Umbilical cord (tissue), 2 donors: Measurements from ENCODE around the gene CTCFL. TPM values are rescaled to one million over a fixed set of nuclear protein-coding genes. Genes with fewer than 3 reads are reported as not detected.

Experiments
- DNase-seq: peaks from one replicate; pipeline ENCODE4 v3.0.0-alpha.2; 2015; ENCODE audit warnings: low spot score
- total RNA-seq: library from RNA; depleted of rRNA; stranded (reverse); fragments of >200 nt; gene quantifications from one replicate; pipeline ENCODE4 v1.2.3, GENCODE V29; 2014; ENCODE audit warnings: low replicate concordance; ENCODE audit not compliant: insufficient read depth

Gene CTCFL, protein sequence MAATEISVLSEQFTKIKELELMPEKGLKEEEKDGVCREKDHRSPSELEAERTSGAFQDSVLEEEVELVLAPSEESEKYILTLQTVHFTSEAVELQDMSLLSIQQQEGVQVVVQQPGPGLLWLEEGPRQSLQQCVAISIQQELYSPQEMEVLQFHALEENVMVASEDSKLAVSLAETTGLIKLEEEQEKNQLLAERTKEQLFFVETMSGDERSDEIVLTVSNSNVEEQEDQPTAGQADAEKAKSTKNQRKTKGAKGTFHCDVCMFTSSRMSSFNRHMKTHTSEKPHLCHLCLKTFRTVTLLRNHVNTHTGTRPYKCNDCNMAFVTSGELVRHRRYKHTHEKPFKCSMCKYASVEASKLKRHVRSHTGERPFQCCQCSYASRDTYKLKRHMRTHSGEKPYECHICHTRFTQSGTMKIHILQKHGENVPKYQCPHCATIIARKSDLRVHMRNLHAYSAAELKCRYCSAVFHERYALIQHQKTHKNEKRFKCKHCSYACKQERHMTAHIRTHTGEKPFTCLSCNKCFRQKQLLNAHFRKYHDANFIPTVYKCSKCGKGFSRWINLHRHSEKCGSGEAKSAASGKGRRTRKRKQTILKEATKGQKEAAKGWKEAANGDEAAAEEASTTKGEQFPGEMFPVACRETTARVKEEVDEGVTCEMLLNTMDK
- 2.6 TPM for total RNA-seq

DNA sequence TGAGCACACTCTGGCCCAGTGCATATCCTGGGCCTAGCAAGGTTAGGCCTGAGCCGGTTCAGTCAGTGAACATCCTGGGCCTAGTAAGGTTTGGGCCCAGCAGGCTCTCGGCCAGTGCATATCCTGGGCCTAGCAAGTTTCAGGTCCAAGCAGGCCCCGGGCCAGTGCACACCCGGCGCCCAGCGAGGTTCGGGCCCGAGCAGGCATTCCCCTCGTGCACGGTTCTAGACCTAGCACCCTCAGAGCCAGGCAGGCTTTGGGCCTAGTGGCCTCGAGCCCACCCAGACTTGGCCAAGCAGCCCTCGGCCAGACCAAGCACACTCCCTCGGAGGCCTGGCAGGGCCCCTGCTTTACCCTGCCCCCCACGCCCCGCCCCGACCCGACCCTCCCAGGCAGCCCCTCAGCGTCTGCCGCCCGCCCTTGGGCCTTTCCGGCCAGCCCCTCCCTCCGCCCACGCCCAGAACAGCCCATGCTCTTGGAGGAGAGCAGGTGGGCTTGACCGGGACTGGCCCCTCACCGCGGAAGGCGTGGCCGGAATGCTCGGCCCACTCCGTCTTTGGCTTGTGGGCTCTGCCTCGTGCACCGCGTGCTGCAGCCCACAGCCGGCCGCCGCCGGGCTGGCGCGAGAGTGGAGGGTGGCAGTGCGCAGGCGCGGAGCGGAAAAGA, at the start of gene CTCFL:
Gene CTCFL, minus strand, starts transcription at position 630 of the 666 bp plus-strand sequence. CDS start 935 bp downstream, outside the sequence.
- DNase-seq: no peak

DNA sequence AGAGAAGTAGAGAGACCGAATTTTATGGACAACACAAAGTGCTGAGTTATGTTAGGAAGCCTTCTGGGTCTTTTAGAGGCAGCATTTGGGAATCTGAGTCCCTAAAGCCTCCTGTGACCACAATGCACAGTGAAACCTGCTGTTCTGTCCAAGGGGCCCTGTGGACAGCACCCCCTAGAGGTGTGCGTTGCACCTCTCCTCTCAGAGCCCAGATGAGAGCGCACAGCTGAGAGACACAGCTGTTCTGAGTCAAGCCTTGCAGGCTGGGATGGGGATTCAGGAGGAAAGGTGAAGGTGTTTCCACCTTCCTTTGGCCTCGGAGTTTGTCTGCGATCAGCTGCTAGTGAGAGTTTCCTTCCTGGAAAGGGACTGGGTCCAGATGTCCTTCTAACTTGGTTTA, 49.0 kb upstream of the CTCFL start:
- no peak for DNase-seq

DNA sequence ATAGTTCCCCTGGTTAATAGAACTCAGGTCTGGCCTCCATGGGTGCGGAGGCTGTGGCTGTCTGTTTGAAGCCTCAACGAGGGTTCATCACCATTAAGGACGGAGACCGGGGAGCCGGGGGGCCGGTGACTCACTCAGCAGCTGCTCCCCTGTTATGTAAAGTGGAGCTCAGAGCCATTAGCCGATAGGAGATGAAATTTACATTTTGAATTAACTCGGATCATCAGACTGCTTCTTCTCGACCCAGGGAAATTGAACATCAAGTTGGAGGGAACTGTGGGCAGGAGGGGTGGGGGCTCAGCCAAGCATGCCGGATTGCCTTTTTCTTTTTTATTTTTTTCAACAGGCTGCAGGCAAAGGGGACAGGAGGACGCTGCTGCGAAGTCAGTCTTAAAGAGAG, 48.3 kb upstream of the CTCFL start:
- DNase-seq: no peak

DNA sequence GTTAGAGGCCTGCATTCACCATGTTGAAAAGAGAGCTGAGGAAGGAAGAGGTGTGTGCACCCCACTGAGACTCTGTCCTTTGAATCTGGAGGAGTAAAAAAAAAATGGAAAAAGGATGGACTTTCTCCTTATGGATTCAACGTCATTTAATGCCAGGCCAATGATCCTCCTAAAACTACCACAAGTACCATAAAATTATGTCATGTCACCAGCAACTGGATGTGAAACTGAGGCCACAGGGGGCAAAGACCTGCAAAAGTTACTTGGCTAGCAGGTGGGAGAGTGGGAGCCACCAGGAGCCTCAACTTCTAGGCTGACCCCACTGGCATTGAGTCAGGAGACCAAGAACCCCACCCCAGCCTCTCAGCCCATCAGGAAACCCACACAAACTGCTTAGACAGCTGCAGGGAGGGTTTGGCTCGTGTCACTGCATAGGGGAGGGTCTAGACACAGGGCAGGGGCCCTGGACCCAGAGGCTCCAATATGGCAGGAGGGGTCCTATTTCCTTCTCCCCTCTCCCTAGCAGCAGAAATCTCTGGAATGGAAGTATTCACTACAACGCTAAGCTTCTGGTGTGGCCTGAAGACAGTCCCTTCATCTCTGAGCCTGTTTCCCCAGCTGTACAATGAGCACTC, 47.0 kb upstream of the CTCFL start:
- DNase-seq: no peak

DNA sequence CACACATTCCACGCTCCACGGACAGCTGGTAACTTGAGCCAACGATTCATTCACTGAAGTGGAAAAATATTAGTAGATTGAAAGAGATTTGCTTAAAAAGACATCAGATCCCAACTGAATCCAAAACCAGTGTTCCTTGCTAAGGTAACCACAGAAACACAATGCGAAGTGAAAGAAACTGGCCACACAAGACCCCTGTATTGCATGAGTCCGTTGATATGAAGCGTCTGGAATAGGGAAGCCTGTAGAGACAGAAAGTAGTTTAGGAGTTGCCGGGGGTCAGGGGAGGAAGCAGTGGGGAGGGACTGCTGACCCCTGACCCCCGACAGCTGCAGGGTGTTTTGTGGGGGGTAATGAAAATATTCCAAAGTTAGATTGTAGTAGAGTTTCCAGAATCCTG, 46.0 kb upstream of the CTCFL start:
- no peak for DNase-seq

DNA sequence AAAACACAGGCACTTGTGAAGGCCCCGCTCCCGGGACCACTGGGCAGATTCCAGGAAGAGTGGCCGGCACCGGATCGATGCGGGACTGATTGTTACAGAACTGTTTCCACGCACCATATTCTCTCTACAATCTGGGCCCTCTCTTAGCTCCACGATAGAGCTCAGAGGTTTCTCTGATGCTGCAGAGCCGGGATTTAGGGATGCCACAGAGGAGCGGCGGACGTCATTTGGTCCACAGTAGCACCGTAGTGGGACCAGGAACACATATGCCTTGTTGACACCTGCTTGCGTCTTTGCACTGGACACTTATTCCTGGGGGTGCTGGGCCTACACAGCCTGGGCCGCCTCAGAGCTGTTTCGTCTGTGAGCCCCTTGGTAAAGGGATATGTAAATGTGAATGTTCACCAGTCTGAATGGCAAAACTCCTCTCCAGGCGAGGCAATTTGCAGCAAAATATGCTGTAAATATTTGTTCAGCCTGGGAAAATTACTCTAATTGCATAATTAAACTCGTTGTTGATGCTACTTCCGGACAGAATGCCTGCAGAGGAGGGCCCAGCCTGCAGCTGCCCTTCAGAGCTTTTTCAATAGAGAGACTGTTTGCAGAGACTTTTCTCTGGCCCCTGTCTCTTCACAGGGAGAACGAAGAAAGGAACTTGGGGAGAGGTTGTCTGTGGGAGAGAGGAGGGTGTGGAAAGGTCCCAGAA, 45.4 kb upstream of the CTCFL start:
- DNase-seq: no peak

DNA sequence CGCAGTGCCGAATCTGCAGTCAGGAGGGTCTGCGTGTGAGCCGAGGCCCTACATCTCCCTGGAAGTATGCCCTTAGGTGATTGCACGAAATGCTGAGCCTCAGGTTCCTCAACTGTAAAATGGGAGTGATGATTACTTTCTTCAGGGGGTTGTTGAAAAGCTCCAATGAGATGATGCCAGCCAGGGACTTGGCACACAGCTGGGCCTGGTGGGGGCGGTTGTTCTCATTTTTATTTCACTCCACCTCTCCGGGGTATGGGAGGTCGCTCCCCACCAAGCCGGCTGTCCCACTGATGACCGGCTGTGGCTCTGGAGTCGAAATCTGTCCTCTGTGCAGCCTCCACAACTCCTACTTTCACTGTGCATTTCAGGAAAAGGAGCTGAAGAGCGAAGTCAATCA, 44.0 kb upstream of the CTCFL start:
- DNase-seq: no peak

DNA sequence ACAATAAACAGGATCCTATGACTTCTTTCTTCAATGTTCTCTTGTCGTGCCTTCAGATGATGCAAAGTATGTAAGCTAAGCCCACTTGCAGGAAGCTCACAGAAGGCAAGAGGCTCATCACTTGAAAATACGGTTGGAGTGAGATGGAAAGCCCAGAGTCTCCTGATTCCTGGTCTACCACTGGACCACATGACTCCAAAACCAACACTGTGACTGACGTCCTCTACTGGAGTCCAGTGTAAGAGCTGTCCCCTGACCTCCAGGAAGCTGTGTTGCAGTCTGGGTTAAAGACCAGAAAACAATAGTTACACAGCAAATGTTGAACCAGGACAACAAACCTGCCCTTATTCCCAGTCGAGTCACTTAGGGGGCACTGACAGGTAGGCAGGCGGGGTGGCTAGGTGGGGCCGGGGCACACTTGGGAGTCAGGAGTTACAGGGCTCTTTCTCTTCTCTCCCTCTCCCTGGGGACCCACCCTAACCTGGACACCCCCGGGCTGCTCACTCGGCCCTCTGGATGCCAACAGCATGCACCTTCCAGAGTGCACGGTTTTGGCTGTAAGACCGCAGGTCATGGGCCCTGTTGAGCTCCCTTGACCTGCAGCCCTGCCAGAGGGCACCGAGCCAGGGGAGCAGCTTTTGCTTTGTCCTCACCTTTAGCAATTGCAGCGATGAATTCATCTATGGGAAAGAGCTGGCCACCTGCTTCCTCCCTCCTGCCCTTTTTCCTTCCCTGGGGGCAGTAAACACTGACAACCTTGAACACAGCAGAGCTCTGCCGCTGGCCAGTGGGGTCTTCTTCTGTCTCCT, 43.4 kb upstream of the CTCFL start:
- DNase-seq: no peak

DNA sequence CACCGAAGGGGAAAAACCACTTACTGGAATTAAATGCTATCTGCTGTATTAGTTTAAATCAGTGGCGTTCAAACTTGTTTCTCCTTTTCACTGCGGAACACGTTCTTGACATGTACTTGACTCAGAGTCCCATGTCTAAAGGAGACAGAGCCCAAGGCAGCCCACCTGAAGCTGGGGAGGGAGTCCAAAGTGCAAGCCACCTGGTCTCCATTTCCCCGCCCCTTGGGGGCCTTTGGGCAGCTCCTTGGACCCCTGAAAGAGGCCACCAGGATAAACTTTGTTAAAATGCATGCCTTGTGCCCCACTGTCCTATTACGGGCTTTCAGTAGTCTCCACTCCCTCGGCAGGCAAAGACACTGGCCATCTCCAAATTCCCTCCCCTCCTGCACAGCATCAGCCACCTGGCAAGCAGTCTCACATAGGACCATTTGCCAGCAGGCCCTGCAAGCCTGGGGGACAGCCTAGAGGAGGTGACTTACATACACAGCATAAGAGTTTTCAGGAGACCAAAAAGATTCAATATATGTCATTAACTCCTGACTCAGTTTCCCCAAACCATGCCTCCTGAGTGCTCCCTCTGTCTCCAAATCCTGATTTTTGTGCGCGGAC, 42.6 kb upstream of the CTCFL start:
- no peak for DNase-seq

DNA sequence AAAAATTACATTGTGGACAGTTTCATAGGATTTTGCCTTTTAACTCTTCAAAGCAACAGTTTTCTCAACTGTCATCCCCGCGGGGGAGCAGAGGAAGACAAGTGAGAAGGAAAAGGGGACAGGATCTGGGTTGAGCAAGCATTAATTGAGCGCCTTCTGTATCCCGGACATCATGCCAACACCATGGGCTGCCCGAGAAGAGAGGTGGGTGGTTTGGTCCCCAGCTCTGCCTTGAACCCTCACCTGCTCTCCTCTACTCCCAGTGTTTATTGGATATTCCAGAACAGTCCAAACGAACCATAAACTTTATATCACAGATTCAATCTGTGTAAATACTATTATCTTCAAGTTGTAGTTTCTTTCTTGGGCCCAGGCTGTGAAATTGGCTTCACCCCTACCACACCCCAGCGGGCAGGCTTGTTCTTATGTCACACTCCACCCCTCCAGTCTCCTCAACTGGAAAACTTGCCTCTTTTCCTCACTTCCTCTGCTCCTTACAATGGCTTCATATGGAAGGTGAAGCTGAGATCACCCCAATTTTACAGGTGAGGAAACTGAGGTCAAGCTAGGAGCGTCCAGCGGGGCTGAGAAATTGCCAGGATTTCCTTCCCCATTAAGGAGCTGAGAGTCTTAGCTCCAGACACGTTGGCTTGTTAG, 42.0 kb upstream of the CTCFL start:
- DNase-seq: no peak

DNA sequence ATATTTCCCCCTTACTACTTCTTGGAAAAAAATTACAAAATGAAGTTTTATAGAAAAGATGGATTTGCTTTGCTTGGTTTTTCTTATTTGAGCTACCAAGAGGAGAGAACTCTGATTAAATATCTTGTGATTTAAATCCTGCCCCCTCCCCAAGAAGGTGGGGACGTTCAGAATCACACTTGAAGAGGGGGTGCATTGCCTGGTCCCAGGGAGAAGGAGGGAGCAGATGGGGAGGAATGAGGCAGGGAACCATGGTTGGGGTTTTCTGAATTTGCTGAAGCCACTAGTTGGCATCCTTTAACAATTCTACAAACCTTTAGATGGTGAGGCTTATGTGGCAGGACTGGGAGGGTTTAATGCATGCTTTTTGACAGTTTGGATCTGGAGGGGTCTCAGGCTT, 41.5 kb upstream of the CTCFL start:
- no peak for DNase-seq

DNA sequence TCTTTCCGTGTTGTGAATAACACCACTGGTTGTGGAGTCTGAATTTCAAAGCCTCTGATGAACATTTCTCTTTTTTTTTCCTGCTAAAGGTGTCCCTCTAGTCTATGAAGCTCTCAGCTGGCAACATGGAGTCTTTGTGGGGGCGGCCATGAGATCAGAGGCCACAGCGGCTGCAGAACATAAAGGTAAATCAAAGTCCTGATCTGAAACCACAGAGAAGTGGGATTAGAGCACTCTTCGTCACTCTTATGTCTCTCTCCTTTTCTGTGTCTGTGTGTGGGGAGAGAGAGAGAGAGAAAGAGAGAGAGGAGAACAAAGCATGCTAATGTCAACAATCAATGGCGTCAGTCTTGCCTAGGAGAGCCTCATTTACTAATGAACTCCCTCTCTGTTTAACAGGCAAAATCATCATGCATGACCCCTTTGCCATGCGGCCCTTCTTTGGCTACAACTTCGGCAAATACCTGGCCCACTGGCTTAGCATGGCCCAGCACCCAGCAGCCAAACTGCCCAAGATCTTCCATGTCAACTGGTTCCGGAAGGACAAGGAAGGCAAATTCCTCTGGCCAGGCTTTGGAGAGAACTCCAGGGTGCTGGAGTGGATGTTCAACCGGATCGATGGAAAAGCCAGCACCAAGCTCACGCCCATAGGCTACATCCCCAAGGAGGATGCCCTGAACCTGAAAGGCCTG, 40.2 kb upstream of the CTCFL start:
- DNase-seq: no peak

DNA sequence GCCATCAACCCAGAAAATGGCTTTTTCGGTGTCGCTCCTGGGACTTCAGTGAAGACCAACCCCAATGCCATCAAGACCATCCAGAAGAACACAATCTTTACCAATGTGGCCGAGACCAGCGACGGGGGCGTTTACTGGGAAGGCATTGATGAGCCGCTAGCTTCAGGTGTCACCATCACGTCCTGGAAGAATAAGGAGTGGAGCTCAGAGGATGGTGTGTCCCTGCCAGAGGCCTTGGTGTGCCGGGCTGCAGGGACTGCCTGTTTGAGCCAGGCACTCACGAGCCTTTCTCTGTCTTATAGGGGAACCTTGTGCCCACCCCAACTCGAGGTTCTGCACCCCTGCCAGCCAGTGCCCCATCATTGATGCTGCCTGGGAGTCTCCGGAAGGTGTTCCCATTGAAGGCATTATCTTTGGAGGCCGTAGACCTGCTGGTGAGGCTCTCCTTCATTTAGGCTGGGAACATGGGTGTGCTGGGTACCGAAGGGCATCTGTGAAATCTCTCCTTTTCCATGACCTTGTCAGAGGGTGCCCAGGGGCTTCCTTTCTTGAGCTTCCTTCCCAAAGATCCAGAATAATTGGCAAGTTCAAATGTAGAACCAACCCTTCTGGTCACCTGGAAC, 39.4 kb upstream of the CTCFL start:
- DNase-seq: no peak

DNA sequence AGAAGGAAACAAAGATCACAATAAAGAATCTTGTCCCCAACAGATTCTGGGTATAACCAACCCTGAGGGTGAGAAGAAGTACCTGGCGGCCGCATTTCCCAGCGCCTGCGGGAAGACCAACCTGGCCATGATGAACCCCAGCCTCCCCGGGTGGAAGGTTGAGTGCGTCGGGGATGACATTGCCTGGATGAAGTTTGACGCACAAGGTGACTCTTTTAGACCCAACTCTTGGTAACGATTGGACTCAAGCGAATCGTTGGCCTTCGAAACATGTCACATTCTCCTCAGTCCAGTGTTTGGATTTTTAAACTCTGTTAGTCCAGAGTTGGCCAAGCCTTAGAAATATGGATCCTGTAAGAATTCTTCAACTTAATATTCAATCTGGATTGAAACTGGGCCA, 38.6 kb upstream of the CTCFL start:
- DNase-seq: no peak

DNA sequence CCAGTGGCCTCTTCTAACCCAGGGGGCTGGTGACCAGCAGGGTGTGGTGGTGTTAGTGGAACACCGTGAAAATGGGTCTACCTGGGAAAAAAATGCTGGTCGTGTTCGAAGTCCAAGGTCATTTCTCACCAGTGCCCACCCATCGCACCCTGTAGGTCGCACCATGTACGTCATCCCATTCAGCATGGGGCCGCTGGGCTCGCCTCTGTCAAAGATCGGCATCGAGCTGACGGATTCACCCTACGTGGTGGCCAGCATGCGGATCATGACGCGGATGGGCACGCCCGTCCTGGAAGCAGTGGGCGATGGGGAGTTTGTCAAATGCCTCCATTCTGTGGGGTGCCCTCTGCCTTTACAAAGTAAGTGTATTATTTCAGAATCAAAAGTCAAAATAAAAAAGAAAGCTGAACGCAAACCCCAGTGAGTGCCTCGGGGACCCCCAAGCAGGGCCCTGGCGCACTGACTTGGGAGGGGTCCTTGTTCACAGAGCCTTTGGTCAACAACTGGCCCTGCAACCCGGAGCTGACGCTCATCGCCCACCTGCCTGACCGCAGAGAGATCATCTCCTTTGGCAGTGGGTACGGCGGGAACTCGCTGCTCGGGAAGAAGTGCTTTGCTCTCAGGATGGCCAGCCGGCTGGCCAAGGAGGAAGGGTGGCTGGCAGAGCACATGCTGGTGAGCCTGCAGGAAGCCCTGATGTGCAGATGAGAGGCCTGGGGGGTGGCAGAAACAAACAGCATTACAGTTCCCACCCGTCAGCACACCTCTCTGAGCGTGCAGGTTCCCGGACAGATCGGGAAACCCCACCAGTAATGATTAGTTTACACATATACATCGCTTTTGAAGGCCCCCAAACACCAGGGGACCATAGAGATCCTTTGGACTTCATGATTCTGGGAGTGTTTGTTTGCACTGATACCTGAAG, 37.9 kb upstream of the CTCFL start:
- no peak for DNase-seq

DNA sequence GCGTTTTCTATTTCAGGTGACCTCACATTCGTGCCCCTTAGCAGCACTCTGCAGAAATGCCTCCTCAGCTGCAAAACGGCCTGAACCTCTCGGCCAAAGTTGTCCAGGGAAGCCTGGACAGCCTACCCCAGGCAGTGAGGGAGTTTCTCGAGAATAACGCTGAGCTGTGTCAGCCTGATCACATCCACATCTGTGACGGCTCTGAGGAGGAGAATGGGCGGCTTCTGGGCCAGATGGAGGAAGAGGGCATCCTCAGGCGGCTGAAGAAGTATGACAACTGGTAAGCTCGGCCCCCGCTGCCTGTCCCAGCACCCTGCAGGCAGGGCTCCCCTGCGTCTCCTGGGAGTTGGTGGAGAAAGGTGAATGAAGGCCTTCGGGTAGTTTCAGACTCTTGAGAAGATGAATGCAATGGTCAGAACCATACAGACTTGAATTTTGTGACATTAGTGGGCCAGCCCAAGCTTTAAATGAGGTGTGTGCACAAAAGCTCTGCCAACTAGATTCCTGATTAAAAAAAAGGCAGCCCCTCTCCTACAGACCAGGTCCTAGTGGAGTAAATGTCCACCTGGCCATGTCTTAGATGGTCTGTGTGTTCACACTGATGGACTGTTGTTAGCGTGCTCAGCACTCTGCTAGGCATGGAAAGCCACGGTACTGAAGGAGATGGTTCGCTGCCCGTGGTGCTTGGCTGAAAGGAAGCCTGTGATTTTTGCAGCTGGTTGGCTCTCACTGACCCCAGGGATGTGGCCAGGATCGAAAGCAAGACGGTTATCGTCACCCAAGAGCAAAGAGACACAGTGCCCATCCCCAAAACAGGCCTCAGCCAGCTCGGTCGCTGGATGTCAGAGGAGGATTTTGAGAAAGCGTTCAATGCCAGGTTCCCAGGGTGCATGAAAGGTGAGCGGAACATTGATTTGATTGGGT, 36.7 kb upstream of the CTCFL start:
- no peak for DNase-seq
